Measurements from ENCODE around the gene COLGALT1. TPM values are rescaled to one million over a fixed set of nuclear protein-coding genes. Genes with fewer than 3 reads are reported as not detected.
"Not testable (repeated sequence)": the region's sequence is repeated elsewhere in the genome, so short reads cannot be mapped to it uniquely, and the experiment has no call there.

Gene COLGALT1
- total RNA-seq, 1 experiment from 2014 or later = 103 TPM

GRCh38 chr19:17584132-17584531, 28.7 kb downstream of the COLGALT1 start:
- peaks cover 10% of the 10 kb centered on the region for H3K4me1 Mint-ChIP-seq (ENCODE audit: insufficient read depth, unreplicated experiment)

GRCh38 chr19:17585395-17585794, 29.9 kb downstream of the COLGALT1 start:
- H3K9me3 Mint-ChIP-seq (ENCODE audit: unreplicated experiment); DNase-seq (ENCODE audit: unreplicated experiment); intact Hi-C loops (cut with micrococcal nuclease); H3K27me3 Mint-ChIP-seq (ENCODE audit: insufficient read depth, unreplicated experiment); H3K27ac Mint-ChIP-seq (ENCODE audit: low read depth, unreplicated experiment); BruUV-seq (replicated peaks); H3K4me3 Mint-ChIP-seq (ENCODE audit: unreplicated experiment); H3K4me1 Mint-ChIP-seq (ENCODE audit: insufficient read depth, unreplicated experiment): not testable (repeated sequence)
- H3K36me3 Mint-ChIP-seq (ENCODE audit: insufficient read depth, unreplicated experiment) = peaks cover 19% of the 10 kb centered on the region
- POLR2A ChIA-PET = interaction anchor here (0.7 to 1.0 kb wide), 2 partner anchors 270 to 274 kb away, joined by 4 read pairs; partner anchors contain the start of gene RPL18A
- CTCF ChIA-PET = interaction anchor here (1.0 to 1.5 kb wide), 2 partner anchors 11 to 87 kb away, joined by 3 to 5 read pairs; no protein-coding TSS in a partner anchor

More at GRCh38 chr19:17584132-17584531, 28.7 kb downstream of the COLGALT1 start:
- Mint-ChIP-seq H3K36me3 (ENCODE audit: insufficient read depth, unreplicated experiment) (peaks cover 31% of the 10 kb centered on the region), H3K9me3 (ENCODE audit: unreplicated experiment) (no peaks in the 10 kb centered on the region), H3K4me3 (ENCODE audit: unreplicated experiment) (no peak overlapping the region), H3K27me3 (ENCODE audit: insufficient read depth, unreplicated experiment) (no peaks in the 10 kb centered on the region), H3K27ac (ENCODE audit: low read depth, unreplicated experiment) (no peak overlapping the region)
- intact Hi-C loops (cut with micrococcal nuclease) = no loop called here
- BruUV-seq (replicated peaks) = no TSS peak
- TF ChIP-seq, protein P1, sequence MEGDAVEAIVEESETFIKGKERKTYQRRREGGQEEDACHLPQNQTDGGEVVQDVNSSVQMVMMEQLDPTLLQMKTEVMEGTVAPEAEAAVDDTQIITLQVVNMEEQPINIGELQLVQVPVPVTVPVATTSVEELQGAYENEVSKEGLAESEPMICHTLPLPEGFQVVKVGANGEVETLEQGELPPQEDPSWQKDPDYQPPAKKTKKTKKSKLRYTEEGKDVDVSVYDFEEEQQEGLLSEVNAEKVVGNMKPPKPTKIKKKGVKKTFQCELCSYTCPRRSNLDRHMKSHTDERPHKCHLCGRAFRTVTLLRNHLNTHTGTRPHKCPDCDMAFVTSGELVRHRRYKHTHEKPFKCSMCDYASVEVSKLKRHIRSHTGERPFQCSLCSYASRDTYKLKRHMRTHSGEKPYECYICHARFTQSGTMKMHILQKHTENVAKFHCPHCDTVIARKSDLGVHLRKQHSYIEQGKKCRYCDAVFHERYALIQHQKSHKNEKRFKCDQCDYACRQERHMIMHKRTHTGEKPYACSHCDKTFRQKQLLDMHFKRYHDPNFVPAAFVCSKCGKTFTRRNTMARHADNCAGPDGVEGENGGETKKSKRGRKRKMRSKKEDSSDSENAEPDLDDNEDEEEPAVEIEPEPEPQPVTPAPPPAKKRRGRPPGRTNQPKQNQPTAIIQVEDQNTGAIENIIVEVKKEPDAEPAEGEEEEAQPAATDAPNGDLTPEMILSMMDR (IDR thresholded peaks at IDR 0.05; ENCODE audit: unreplicated experiment) = no peak
- DNase-seq (ENCODE audit: unreplicated experiment) = no peak
- CTCF ChIA-PET = interaction anchor here (1.1 to 1.5 kb wide), 2 partner anchors 10 to 11 kb away, joined by 5 read pairs; no protein-coding TSS in a partner anchor
- POLR2A ChIA-PET = no interaction called here

DNA sequence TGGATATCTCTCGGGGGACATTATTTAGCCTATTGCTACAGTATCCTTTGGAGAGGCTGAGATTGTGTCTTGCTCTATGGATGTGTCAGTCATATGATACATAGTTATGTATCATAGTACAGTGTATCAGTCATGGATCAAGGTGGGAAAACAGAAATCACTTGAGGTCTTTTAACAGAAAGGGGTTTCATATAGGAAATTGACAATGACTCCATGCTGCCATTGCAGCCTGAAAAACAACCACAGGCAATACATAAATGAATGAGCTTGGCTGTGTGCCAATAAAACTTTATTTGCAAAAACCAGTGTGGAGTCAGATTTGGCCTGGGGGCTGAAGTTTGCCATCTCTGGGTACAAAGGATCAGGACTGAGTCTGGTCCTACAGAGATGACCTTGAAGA, 35.4 kb downstream of the COLGALT1 start:
- POLR2A ChIA-PET = no interaction called here

GRCh38 chr19:17594296-17594695, 38.8 kb downstream of the COLGALT1 start:
- H3K27ac Mint-ChIP-seq (ENCODE audit: low read depth, unreplicated experiment); BruUV-seq (replicated peaks); CTCF ChIA-PET; intact Hi-C loops (cut with micrococcal nuclease); DNase-seq (ENCODE audit: unreplicated experiment); H3K4me1 Mint-ChIP-seq (ENCODE audit: insufficient read depth, unreplicated experiment); POLR2A ChIA-PET; H3K36me3 Mint-ChIP-seq (ENCODE audit: insufficient read depth, unreplicated experiment); H3K4me3 Mint-ChIP-seq (ENCODE audit: unreplicated experiment); H3K9me3 Mint-ChIP-seq (ENCODE audit: unreplicated experiment): not testable (repeated sequence)
- peaks cover 11% of the 10 kb centered on the region for H3K27me3 Mint-ChIP-seq (ENCODE audit: insufficient read depth, unreplicated experiment)

More for the DNA sequence above, 35.4 kb downstream of the COLGALT1 start:
- intact Hi-C loops (cut with micrococcal nuclease) = no loop called here
- Mint-ChIP-seq H3K36me3 (ENCODE audit: insufficient read depth, unreplicated experiment) (no peaks in the 10 kb centered on the region), H3K27ac (ENCODE audit: low read depth, unreplicated experiment) (no peak overlapping the region), H3K27me3 (ENCODE audit: insufficient read depth, unreplicated experiment) (peaks cover 11% of the 10 kb centered on the region), H3K4me1 (ENCODE audit: insufficient read depth, unreplicated experiment) (no peaks in the 10 kb centered on the region), H3K9me3 (ENCODE audit: unreplicated experiment) (no peaks in the 10 kb centered on the region), H3K4me3 (ENCODE audit: unreplicated experiment) (no peak overlapping the region)
- CTCF ChIA-PET = interaction anchor here (0.6 kb wide), 1 partner anchor 187 kb away, joined by 5 read pairs; no protein-coding TSS in a partner anchor
- DNase-seq (ENCODE audit: unreplicated experiment) = no peak
- BruUV-seq (replicated peaks) = no TSS peak
- TF ChIP-seq, protein P1 (IDR thresholded peaks at IDR 0.05; ENCODE audit: unreplicated experiment) = no peak

- H3K4me1 Mint-ChIP-seq (ENCODE audit: insufficient read depth, unreplicated experiment); DNase-seq (ENCODE audit: unreplicated experiment); intact Hi-C loops (cut with micrococcal nuclease); H3K27ac Mint-ChIP-seq (ENCODE audit: low read depth, unreplicated experiment); H3K36me3 Mint-ChIP-seq (ENCODE audit: insufficient read depth, unreplicated experiment); H3K9me3 Mint-ChIP-seq (ENCODE audit: unreplicated experiment); BruUV-seq (replicated peaks); H3K4me3 Mint-ChIP-seq (ENCODE audit: unreplicated experiment); POLR2A ChIA-PET: not testable (repeated sequence)
- H3K27me3 Mint-ChIP-seq (ENCODE audit: insufficient read depth, unreplicated experiment) = peaks cover 25% of the 10 kb centered on the region
- CTCF ChIA-PET = interaction anchor here (0.6 kb wide), 1 partner anchor 30 kb away, joined by 3 read pairs; no protein-coding TSS in a partner anchor
Observed at GRCh38 chr19:17598063-17598462, 42.6 kb downstream of the COLGALT1 start.

Measured in MCF 10A (cell line).